Measurements from ENCODE around the gene GJB4.
"Not testable (repeated sequence)": the region's sequence is repeated elsewhere in the genome, so short reads cannot be mapped to it uniquely, and the experiment has no call there.

The GJB4 gene

DNA sequence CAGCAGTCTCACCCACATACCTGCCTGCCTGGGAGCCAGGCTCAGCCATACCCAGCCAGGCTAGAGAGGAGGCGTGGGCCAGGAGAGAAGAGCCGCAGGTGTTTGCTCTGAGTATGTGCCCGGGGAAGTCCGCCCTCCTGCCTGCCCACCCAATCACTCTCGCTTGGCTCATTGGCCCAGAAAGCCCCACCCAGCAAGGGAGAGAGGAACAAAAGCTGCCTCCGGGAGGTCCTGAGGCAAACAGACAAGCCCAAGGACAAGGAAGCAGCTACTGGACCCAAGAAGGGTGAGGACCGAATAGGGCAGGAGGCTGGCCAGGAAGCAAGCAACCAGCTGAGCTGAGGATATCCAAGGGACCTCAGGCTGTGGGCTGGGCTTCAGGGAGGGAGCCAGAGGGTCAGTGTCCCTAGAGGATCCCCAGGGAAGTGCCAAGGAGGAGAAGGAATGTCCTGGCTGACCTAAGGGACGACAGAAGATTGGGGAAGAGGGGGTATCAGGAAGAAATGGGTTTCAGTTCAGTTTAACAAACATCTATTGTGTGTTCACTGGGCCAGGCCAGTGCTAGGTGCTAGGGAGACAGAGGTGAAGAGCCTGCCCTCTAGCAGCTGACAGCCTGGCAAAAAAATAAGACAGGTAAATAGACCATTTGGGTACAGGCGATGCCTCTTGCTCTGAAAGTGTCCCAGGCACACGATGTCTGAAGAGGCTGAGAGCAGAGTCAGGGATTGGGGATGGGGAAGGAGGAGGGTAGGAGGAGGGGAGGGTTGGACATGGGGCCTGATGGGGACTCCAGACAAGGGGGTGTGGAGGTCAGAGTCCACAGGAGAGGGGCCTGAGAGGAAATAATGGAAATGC lies at the start of gene GJB4:
TSS of gene GJB4 (plus strand) at position 238 of the 855 bp plus-strand sequence. CDS start 1,515 bp downstream, outside the sequence.
- FAIRE-seq, result no peak

DNA sequence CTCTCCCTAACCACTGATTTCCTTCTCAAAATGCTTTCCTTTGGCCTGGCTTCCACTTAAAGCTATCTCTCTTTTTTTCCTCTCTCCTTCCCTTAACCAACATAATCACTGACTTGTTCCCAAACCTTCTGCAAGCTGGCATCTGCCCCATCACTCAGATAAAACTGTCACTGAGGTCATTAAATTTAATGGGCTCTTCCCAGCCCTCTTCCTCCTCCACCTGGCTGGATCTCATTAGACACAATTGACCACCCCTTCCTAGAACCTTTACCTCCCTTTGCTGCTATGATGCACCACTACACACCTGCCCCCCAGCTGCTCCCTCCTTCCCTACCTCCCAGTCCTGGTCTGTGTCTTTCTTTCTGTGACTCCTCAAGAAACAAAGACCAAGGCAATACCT lies 48.7 kb upstream of the GJB4 start:
- no peak for FAIRE-seq

DNA sequence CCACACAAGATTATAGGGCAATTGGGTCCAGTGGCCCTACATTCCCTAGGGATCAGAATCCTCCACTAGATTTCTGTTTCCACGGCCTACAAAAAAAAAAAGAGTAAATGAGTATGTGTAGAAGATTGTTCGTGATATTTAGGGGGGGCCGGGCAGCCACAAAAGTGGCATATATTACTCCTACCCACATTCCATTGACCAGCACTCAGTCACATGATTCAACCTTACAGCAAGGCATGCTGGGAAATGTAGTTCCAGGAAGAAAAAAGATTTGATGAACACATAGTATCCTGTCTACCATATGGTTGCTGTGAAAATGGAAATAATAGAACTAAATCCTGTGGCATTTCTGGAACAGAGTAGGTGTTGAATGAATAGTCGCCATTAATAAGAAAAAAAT lies 48.1 kb upstream of the GJB4 start:
- no peak for FAIRE-seq

DNA sequence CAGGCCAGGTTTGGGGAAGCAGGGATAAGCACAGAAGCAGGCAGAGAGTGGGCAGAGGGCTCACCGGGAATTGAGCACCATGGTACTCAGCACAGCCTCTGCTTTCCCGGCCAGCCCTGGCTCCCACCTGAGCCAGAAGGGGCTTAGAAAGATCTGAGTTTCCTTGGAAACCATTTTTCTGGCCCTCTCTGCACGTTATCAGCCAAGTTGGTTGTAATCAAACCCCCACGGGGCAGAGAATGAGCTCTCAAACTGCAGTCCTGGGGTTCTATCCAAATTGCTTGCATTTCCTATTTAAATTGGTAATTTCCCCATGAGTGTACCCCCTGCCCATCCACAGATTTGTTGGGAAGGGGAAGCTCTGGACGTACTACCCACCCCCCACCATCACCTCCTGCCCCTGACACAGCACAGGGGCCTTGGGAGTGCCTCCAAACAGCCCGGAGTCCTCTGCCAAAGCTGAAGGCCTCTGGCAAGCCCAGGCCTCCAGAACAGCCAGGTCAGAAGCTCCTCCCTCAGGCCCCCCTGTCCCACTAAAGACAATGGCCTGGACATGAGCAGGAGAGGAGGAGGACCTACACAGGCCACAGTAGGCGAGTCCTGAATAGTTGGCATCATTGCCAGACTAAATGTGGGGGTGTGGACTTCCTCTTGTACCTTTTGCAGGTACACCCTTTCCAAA lies 47.4 kb upstream of the GJB4 start:
- no peak for FAIRE-seq

DNA sequence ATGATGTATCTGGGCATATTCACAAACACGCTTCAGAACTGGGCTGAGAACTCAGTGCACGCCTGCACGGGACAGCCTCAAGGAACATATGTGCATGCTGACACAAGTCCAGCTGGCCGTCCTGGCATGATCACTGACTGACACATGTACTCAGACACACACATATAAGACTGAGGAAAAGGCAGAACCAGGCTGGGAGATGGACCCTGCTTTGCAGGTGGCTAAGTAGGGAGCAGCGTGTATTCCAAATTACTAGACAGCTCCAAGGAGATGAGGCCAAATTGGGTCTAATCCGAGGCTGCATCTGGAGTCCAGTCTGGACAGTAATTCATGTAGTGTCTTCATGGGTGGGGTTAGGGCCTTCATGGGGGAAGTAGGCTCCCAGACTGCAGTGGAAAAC lies 46.1 kb upstream of the GJB4 start:
- FAIRE-seq, result no peak

DNA sequence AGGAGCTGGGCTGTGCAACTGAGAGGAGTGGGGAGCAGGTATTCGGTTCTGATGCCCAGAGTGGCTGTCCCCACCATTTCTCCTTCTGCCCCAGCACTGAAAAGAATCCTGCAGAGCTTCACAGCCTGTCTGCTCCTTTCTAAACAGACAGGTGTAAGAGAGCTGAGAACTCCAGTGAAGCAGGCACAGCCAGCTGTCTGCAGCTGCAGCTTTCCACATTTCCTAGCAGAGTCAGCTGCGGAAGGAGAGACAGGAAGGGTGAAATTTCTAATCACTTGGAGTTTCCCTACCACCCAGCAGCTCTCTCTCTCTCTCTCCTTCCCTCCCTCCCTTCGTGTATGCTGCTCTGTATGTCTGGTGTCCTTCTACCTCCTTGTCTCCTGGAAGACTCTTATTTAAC lies 45.2 kb upstream of the GJB4 start:
- no peak for FAIRE-seq

DNA sequence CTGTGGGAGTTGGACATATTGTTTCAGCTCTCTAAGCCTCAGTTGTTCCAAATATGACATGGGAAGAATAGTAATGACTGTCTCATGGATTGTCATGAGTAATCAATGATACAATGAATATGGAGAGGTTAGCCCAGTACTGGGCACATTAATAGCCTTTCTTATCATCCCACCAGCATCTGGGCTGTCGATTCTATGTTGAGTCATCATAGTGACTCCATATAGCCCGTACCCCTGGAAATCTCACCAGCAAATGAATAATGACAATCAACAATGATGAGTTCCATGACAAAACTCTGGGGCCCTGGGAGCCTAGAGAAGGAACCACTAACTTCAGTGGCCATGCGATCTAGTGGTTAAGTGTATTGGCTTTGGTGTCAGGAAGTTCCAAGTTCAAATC lies 44.4 kb upstream of the GJB4 start:
- FAIRE-seq, result no peak

DNA sequence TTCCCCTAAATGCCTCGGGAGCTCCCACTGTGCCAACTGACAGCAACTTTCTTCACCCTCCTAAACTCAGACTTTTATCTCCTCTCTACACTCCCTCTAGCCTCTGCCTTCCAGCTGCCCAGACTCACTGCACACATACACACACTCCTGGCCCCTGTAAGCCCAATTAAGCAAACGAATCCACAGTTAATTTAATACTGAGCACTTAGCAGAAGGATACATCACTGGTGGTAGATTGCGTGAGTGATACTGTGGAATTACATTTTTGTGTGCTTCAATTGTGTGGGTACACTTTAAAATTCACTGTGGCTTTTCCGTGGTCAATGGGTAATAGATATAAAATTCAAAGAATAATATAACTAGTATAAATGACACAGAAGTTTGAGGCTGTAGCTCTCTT lies 38.3 kb upstream of the GJB4 start:
- FAIRE-seq, result no peak

DNA sequence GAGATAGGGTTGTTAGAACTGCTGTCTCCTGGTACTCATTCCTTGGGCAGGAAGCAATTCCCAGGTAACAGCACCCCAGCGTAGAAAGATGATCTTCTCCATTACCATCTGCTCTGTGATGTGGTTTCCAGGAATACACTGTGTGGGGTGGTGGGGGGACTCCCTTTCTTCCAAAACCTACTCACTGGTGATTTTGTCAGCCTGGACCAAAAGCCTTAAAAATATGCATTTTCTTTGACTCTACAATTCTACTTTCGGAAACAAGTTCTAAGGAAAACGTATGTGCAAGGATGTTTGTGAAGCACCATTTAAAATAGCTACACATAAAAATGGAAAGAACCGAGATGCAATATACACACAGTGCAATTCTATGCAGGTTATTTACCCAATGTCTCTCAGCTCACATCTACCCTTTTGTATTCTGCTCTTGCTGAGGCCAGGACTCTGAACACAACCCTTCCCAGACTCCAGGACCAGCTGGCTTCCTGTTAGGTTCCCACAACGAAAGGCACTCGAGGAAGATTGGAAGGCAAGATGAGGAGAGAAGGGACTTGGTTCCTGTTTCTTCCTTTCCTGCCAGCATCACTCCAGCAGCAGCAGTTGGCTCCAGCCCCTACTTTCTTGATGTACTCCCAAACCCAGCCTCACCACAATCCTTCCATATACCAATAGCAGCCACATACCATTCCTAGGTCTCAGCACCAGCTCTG lies 37.7 kb upstream of the GJB4 start:
- no peak for FAIRE-seq

DNA sequence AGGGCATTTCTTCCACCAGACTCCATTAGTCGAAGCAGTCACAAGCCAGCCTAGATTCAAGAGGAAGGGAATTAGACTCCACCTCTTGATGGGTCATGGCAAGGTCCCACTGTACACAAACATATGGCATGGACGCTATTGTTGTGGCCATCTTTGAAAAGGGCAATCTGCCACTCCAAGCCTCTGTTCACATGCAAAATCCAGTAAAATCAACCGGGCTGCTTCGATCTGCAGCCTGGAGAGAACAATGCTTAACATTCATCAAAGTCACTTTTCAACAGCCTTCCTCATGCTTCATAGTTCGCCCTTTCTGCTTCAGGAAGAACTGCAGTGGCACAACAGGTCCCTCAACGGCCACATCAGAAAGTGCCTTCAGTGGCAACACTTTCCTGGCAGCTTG lies 32.7 kb upstream of the GJB4 start:
- no peak for FAIRE-seq

DNA sequence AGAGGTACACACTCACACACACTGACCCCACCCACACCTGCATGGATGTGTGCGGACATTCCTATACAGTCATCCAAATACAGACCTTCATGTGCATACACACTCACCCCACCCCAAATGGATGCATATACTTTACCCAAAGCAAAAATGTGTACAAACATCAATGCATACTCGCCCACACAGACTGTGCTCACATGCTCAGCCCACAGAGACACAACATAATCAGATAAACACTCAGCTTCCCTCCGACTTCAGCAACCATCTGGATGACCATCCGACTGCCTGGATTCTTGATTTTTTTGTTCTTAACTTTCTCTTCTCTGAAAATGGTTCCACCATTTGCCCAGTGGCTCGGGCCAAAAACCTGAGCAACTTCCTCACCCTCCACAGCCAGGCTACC lies 29.1 kb upstream of the GJB4 start:
- FAIRE-seq, result no peak

DNA sequence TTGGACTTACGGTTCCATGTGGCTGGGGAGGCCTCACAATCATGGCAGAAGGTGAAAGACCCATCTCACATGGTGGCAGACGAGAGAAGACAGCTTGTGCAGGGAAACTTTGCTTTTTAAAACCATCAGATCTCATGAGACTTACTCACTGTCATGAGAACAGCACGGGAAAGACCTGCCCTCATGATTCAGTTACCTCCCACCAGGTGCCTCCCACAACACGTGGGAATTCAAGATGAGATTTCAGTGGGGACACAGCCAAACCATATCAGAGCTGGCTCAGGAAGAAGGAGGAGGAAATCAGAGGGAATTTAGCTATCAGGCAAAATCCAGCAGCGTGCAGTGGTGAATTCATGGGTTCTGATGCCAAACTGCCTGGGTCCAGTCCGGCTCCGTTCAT lies 26.7 kb upstream of the GJB4 start:
- not testable (repeated sequence) for FAIRE-seq

DNA sequence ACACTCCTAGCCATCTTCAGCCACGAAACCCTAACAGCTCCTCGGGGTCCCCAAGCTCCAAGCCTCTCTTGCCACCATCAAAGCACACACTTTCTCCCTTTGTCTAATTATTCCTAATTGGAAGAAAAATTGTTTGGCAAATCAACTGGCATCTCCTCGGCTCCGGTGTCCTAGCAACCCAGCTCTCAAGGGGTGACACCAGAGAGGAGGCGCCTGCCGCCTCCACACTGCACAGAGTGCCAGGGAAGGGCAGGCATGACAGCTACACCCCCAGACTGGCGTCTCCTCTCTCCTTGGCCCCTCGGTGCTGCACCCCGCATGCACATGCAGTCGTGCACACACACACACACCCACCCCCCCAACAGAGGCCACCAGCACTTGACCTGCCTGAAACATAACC lies 22.8 kb upstream of the GJB4 start:
- FAIRE-seq, result no peak

DNA sequence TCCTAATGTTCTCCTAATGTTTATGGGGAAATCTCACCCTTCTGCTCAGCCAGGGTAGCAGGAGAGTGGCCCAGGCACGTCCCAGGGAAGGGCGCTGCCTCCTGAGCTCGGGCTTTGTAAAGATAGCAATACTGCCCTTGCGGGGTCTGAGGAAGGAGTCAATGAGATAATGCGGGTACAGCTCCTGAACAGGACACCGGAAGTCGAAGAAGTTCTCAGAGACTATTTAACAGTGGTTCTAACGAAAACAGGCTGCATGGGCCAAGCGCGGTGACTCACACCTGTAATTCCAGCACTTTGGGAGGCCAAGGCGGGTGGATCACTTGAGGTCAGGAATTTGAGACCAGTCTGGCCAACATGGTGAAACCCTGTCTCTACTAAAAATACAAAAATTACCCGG lies 22.3 kb upstream of the GJB4 start:
- FAIRE-seq, result not testable (repeated sequence)

DNA sequence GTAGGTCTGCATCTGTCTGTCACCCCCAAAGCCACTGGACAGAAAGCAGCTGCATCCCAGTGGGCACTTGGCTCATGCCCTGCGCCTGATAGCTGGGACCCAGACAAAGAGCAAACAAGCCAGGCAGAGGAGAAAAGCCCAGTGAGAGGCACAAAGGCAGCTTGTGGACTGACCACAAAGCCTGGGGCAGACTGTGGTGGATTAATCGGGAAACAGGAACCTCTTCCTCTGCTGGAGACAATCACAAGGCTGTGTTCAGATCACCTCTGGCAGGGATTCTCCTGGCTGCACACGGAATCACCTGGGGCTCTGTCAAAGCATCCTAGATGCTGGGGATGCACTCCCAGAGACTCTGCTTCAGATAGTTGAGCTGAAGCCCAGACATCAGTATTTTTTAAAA lies 19.9 kb upstream of the GJB4 start:
- FAIRE-seq, result no peak

DNA sequence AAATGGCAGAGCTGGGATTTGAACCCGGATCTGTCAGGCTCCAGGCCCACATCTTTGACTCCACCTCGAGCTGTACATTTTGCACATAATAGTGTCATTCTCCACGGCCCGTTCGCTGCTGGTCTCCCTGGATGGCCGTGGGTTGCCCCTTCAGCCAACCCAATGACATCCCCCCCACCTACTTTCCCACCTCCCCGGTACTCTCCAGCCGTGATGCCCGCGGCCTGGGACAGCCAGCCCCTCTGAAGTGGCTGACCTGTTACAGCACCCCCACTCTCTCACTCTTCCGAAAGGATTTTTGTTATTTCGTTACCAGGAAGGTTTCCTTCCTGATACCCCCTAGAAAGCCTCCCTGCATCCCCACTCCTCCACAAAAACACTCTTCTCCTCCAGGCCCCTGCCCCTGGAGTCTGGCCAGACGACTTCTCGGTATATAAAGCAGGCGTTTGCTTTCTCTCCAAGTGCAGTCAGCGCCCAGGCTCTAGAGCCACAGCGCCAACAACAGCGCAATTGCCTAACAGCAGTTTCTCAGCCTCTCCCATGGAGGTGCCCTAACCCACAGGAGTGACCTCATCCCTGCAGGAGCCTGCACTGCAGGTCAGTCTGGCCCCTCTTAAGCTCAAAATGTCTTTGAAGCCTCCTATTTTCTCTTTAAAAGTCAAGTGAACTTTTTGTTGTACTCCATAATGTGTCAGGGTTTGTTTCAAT lies 19.2 kb upstream of the GJB4 start:
- FAIRE-seq, result no peak

DNA sequence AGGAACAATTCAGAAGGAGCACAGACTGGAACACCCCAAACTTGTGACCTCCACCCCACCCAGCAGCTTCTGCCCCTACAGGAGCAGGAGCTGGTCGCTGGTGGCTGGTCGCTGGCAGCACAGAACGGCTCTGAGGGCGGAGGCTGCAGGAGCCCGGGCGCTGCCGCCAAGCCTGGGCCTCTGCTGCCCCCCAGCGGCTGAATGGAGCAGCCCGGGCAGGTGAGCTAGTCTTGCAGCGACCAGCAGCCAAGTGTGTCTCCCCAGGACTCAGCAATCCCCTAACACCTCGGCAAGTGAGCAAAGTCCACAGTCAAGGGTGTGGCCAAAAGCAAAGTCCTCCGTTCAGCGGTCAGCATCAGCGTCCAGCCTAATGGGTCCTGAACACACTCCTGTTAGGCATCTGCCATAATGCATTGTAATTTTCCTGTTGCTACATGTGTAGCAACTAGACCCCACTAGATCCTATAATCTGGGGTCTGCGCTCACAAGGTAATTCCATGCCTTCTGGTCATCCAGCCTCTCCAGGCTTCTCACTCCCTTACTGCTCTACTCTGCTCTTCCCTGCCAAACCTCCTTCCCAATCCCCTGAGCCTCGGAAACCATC lies 16.8 kb upstream of the GJB4 start:
- FAIRE-seq, result no peak

DNA sequence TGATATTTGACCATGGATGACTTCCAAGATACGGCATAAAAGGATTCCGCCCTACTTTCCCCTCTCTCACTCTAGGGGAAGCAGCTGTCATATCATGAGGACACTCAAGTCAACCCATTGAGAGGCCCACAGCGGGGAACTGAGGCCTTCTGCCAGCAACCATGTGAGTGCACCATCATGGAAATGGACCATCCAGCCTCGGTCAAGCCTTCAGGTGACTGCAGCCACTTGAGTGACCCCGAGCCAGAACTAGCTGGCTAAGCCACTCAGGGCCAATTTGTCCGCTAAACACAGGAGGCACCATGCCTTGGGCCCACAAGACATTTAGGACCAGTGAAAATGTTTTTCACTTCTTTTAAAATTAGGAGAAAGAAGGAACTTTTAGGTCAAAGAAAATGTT lies 15.8 kb upstream of the GJB4 start:
- no peak for FAIRE-seq

DNA sequence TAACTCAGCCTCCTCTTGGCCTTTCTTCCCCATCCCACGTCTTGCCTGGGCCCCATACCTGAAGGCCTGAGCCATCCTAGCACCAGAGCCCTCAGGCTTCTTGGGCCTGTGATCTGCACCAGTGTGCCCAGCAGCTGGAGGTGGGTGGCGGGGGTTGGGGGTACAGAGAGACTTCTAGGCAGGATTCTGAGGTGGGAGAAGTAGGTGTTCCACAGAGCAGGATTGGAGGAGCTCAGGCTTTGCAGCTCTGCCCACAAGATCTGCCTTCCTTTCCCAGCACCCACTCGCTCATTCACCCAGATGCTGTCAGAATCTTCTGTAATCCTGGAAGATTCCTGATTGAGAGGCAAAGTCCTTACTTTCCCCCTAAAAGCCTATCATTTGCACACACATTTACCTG lies 14.7 kb upstream of the GJB4 start:
- no peak for FAIRE-seq

DNA sequence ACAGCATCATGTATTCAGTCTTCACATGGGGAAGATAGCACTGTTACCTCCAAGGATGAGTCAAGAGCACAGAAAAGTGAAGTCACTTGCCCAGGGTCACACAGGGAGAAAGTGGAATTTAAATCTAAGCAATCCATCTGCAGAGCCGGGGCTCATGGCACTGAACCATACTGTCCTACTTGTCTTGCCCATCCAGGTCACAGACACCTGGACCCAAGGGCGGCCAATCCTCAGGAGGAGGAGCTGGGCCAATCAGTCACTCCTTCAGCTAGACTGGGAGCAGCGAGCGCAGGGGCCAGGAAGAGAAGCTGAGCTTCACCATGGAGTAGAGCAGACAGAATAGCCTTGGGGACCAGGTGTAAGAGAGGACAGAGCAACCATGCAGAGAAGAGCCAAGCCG lies 13.9 kb upstream of the GJB4 start:
- no peak for FAIRE-seq

DNA sequence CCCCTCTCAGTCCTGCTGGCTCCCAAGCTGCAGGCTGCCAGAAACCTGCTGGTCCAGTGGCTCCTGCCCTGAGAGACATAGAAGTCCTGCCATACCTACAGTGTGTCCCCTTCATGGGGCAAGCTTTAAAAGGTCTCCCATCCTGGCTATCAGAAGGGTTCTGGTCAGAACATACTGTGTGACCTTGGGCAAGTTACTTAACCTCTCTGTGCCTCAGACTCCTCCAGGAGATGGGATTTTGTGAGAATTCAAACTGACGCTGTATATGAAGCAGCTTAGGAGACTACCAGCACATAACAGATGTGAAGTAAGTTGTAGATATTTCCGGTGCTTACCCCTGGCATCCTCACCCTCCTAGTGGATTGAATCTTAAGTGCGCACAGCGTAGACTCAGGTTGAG lies 13.4 kb upstream of the GJB4 start:
- no peak for FAIRE-seq

DNA sequence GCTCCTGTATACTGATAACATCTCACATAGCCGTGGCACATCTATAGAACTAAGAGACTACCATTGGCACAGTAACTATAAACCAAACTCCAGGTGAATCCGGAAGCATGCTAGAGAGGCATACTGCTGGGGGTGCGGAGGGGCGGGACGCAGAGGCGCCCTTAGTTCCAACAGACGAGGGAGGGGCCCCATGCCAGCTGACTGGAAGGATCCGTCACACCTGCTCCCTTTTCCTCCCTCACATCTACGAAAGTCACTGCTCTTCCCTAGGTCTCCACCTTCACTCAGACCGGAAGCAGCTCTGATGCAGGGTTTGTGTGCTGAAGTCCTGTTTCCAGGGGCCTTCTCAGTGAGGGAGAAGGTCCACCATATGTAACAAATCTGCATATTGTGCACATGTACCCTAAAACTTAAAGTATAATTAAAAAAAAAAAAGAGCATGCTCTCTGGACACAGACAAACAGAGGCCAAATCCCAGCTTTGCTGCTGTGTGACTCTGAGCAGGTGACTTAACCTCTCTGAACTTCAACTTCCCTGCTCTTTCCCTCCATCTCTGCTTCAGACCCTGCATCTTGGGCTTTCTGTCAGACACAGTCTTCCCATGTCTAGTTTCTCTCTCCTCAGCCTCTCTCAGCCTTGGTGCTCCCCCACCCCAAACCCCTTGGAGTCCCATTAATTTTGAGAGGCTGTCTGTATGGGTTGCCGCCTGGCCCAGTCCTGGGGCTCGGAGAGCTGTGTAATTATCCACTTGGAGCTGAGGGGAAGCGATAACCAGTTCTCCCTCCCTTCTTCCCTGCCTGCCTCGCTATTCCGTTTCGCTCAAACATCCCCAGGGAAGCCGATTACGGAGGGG lies 12.5 kb upstream of the GJB4 start:
- no peak for FAIRE-seq
